HEK293 (cell line): ENCODE measurements around the gene ABTB2.

ENCODE experiments used
- ZBTB1 ChIP-seq: fragments of 450-650 bp; formaldehyde crosslinking; IDR thresholded peaks from 2 replicates; pipeline ENCODE4 v1.5.1; 2016; ENCODE audit warnings: missing biosample characterization, missing genetic modification characterization
- ZFP3 ChIP-seq: fragments of 450-650 bp; formaldehyde crosslinking; IDR thresholded peaks from 2 replicates; pipeline ENCODE4 v1.5.1; 2016; ENCODE audit warnings: low read depth, missing biosample characterization, missing genetic modification characterization
- TF ChIP-seq, protein P1 (sequence below): fragments of 450-650 bp; formaldehyde crosslinking; IDR thresholded peaks from 2 replicates; pipeline ENCODE4 v1.5.1; 2016; ENCODE audit warnings: missing biosample characterization, missing genetic modification characterization, low read depth

- TF ChIP-seq ZFP3 (tag by site-specific recombination) (no peak), ZBTB1 (tag by site-specific recombination) (no peak)
- TF ChIP-seq, protein P1, sequence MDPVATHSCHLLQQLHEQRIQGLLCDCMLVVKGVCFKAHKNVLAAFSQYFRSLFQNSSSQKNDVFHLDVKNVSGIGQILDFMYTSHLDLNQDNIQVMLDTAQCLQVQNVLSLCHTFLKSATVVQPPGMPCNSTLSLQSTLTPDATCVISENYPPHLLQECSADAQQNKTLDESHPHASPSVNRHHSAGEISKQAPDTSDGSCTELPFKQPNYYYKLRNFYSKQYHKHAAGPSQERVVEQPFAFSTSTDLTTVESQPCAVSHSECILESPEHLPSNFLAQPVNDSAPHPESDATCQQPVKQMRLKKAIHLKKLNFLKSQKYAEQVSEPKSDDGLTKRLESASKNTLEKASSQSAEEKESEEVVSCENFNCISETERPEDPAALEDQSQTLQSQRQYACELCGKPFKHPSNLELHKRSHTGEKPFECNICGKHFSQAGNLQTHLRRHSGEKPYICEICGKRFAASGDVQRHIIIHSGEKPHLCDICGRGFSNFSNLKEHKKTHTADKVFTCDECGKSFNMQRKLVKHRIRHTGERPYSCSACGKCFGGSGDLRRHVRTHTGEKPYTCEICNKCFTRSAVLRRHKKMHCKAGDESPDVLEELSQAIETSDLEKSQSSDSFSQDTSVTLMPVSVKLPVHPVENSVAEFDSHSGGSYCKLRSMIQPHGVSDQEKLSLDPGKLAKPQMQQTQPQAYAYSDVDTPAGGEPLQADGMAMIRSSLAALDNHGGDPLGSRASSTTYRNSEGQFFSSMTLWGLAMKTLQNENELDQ, result no peak
Observed at GRCh38 chr11:34356130-34356529, 1.7 kb downstream of the ABTB2 start.
